Measurements from ENCODE around the gene FHIT. TPM values are rescaled to one million over a fixed set of nuclear protein-coding genes. Genes with fewer than 3 reads are reported as not detected.

FHIT gene
- total and polyA plus RNA-seq, 10 of the 15 experiments (the other 5 are each of a cell fraction or from before 2014, with no cell fraction given), result 4.2 to 14.9 (median 9.4) TPM

DNA sequence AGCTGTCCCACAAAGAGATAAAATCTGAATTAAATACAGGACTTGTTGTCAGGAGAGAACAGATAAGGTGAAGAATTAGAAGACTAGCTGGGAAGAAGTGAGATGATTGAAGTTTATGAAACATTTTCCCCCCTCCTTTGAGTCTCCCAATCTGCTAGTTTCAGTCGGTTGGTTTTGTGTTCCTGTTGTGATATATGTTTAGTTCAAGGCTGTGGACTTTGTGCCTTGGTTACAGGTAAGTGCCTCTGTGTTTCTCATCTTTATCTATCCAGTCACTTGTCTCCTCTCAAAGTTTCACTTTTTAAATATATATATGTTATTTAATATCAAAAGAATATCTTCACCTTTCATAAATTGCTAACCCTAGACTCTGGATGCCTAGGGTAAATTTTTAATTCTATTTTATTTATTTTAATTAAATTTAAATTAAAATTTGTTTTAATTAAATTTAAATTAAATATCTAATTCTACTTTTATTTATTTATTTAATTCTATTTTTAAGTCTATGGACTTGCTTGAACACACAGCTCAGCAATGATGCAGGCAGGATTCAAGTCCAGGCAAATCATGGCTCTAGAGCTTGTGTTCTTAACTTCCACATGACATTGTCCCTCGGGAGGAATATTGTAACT lies 190.0 kb downstream of the FHIT start:
- Histone ChIP-seq H3K4me3 (no peak overlapping the region), H3K36me3 (ENCODE audit: control insufficient read depth in 2 of 2, insufficient read depth in 2 of 2, low read length in 1 of 2) (no peaks in the 10 kb centered on the region), H3K4me1 (ENCODE audit: control insufficient read depth, insufficient read depth, low read length) (no peaks in the 10 kb centered on the region), H3K27me3 (replicated peaks in 1 of 2; ENCODE audit: control insufficient read depth in 2 of 2, insufficient read depth in 2 of 2, low read length in 1 of 2) (no peaks in the 10 kb centered on the region), H2AFZ (ENCODE audit: control insufficient read depth, low read depth, low read length) (no peak overlapping the region), H3K27ac (ENCODE audit: control insufficient read depth, insufficient read depth) (no peak overlapping the region), H4K20me1 (ENCODE audit: control insufficient read depth, insufficient read depth) (no peaks in the 10 kb centered on the region), H3K9ac (ENCODE audit: control insufficient read depth, insufficient read depth, low read length) (no peak overlapping the region), H3K9me3 (replicated peaks; ENCODE audit: control insufficient read depth, insufficient read depth, low read length) (no peaks in the 10 kb centered on the region), H3K79me2 (ENCODE audit: control insufficient read depth, insufficient read depth, low read length) (no peaks in the 10 kb centered on the region), H3K4me2 (ENCODE audit: control insufficient read depth, insufficient read depth) (no peak overlapping the region)
- SMC1A ChIA-PET (ENCODE audit: uncharacterized antibody, unreplicated experiment), result interaction anchor here (0.8 to 2.1 kb wide), 2 partner anchors 19 to 24 kb away, joined by 3 to 6 read pairs; no protein-coding TSS in a partner anchor
- no peak for TF ChIP-seq SREBF1 (IDR thresholded peaks at IDR 0.05; ENCODE audit: low read length)
- TF ChIP-seq ZBED1 (IDR thresholded peaks at IDR 0.05; ENCODE audit: borderline replicate concordance), result no peak
- no peak for TF ChIP-seq SREBF2 (IDR thresholded peaks at IDR 0.05; ENCODE audit: low read length)
- POLR2A ChIA-PET, result no interaction called here
- CTCF ChIA-PET, result no interaction called here
- DNase-seq (ENCODE audit: low read depth, low spot score) (no peak), FAIRE-seq (no peak), ATAC-seq (no peak)
- BruUV-seq (replicated peaks), result no TSS peak
- intact Hi-C loops (cut with micrococcal nuclease; ENCODE audit: unreplicated experiment) (no loop called here), in situ Hi-C loops (cut with MboI) (no loop called here)
- RAD21 ChIA-PET (ENCODE audit: unreplicated experiment), result no interaction called here
- 90% methylated on average over 2 of the region's 2 CpGs for WGBS (ENCODE audit: insufficient coverage, insufficient replicate concordance, low lambda C conversion rate, missing lambda C conversion rate)

DNA sequence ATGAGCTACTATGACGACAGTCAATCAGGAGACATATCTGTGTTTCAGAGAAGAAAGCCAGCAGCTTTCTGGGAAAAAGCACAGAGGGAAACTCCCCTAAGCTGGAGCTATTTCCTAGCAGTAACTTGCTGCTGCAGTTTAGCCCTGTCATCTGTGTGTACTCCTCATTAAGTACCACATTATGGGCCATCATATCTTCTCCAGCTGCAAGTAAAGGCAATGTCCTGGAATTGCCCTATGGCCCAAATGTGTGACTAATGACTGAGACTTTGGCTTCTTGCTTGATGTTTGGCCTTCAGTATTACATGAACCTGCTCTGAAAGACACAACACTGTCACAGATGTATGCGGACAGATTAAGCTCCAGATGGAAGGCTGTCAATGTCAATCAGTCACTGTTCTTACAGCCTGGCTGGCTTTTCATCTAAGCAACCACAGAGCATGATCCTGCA lies 190.8 kb downstream of the FHIT start:
- ChIA-PET POLR2A (interaction anchor here (0.6 kb wide), 1 partner anchor 515 kb away, joined by 4 read pairs; no protein-coding TSS in a partner anchor), SMC1A (ENCODE audit: uncharacterized antibody, unreplicated experiment) (interaction anchor here (0.7 to 2.1 kb wide), 3 partner anchors 19 to 25 kb away, joined by 3 to 6 read pairs (median 3); no protein-coding TSS in a partner anchor), CTCF (no interaction called here), RAD21 (ENCODE audit: unreplicated experiment) (no interaction called here)
- Histone ChIP-seq H3K9me3 (replicated peaks; ENCODE audit: control insufficient read depth, insufficient read depth, low read length) (no peaks in the 10 kb centered on the region), H3K36me3 (ENCODE audit: control insufficient read depth in 2 of 2, insufficient read depth in 2 of 2, low read length in 1 of 2) (no peaks in the 10 kb centered on the region), H3K79me2 (ENCODE audit: control insufficient read depth, insufficient read depth, low read length) (no peaks in the 10 kb centered on the region), H3K27ac (ENCODE audit: control insufficient read depth, insufficient read depth) (no peak overlapping the region), H2AFZ (ENCODE audit: control insufficient read depth, low read depth, low read length) (no peak overlapping the region), H3K27me3 (replicated peaks in 1 of 2; ENCODE audit: control insufficient read depth in 2 of 2, insufficient read depth in 2 of 2, low read length in 1 of 2) (no peaks in the 10 kb centered on the region), H3K9ac (ENCODE audit: control insufficient read depth, insufficient read depth, low read length) (no peak overlapping the region), H3K4me3 (no peak overlapping the region), H3K4me2 (ENCODE audit: control insufficient read depth, insufficient read depth) (no peak overlapping the region), H3K4me1 (ENCODE audit: control insufficient read depth, insufficient read depth, low read length) (no peaks in the 10 kb centered on the region), H4K20me1 (ENCODE audit: control insufficient read depth, insufficient read depth) (no peaks in the 10 kb centered on the region)
- DNase-seq (ENCODE audit: low read depth, low spot score), result no peak
- in situ Hi-C loops (cut with MboI), result no loop called here
- ATAC-seq, result no peak
- 73% methylated on average over 2 of the region's 2 CpGs for WGBS (ENCODE audit: insufficient coverage, insufficient replicate concordance, low lambda C conversion rate, missing lambda C conversion rate)
- intact Hi-C loops (cut with micrococcal nuclease; ENCODE audit: unreplicated experiment), result no loop called here
- no peak for FAIRE-seq
- BruUV-seq (replicated peaks), result no TSS peak
- TF ChIP-seq FOXK2 (IDR thresholded peaks at IDR 0.05), result no peak
- TF ChIP-seq HDAC6 (IDR thresholded peaks at IDR 0.05; ENCODE audit: unreplicated experiment), result no peak
- TF ChIP-seq MXI1 (IDR thresholded peaks at IDR 0.05; ENCODE audit: low read depth, low read length), result no peak
- TF ChIP-seq ZBTB11 (CRISPR knock-in tag; IDR thresholded peaks at IDR 0.05), result no peak
- TF ChIP-seq SUPT20H (IDR thresholded peaks at IDR 0.05; ENCODE audit: borderline replicate concordance, control insufficient read depth, low read depth, low read length), result no peak
- TF ChIP-seq SIX5 (IDR thresholded peaks at IDR 0.05; ENCODE audit: low read depth, low read length, severe bottlenecking), result no peak
- TF ChIP-seq, protein P1, sequence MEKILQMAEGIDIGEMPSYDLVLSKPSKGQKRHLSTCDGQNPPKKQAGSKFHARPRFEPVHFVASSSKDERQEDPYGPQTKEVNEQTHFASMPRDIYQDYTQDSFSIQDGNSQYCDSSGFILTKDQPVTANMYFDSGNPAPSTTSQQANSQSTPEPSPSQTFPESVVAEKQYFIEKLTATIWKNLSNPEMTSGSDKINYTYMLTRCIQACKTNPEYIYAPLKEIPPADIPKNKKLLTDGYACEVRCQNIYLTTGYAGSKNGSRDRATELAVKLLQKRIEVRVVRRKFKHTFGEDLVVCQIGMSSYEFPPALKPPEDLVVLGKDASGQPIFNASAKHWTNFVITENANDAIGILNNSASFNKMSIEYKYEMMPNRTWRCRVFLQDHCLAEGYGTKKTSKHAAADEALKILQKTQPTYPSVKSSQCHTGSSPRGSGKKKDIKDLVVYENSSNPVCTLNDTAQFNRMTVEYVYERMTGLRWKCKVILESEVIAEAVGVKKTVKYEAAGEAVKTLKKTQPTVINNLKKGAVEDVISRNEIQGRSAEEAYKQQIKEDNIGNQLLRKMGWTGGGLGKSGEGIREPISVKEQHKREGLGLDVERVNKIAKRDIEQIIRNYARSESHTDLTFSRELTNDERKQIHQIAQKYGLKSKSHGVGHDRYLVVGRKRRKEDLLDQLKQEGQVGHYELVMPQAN (conservative IDR thresholded peaks at IDR 0.05), result no peak
- TF ChIP-seq, protein P2, sequence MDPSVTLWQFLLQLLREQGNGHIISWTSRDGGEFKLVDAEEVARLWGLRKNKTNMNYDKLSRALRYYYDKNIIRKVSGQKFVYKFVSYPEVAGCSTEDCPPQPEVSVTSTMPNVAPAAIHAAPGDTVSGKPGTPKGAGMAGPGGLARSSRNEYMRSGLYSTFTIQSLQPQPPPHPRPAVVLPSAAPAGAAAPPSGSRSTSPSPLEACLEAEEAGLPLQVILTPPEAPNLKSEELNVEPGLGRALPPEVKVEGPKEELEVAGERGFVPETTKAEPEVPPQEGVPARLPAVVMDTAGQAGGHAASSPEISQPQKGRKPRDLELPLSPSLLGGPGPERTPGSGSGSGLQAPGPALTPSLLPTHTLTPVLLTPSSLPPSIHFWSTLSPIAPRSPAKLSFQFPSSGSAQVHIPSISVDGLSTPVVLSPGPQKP (IDR thresholded peaks at IDR 0.05; ENCODE audit: low read depth, low read length), result no peak
